K562 (cell line): ENCODE measurements around the gene PITRM1. TPM values are rescaled to one million over a fixed set of nuclear protein-coding genes. Genes with fewer than 3 reads are reported as not detected.

Experiments
- ATAC-seq: fragments of 200-7000 bp; cut with Tn5 transposase; 3 replicates; pipeline ENCODE4 v1.9.1; 2020; ENCODE audit warnings: moderate library complexity
- BruUV-seq: library from RNA; stranded (reverse); fragments of 400-500 nt; replicated peaks from 2 replicates; lab custom pipeline; 2021; lab: Mats Ljungman, UMichigan
- CTCF ChIA-PET: fragments of 300-600 bp; formaldehyde crosslinking; extraction: SDS; loops from one replicate; lab custom pipeline; 2021; ENCODE audit warnings: low intra/inter-chr PET ratio; lab: Yijun Ruan, JAX
- POLR2A ChIA-PET: fragments of 300-600, 350-650 bp; sonication (Branson Sonifier 250); formaldehyde crosslinking; extraction: SDS; loops from one replicate; lab custom pipeline; 2021; ENCODE audit warnings: antibody characterized with exemption, inconsistent platforms; lab: Yijun Ruan, JAX
- DNase-seq, 4 experiments: peaks; one replicate each; pipeline versions ENCODE4 v3.0.0 to v3.0.0-alpha.2; 2011 to 2018; ENCODE audit warnings: low spot score in 3 of 4, mixed read lengths in 3 of 4; ENCODE audit errors: extremely low read depth in 1 of 4
- FAIRE-seq: peaks from 2 replicates; lab custom pipeline; 2011; peaks lifted over from hg19 to GRCh38; lab: Jason Lieb, UNC
- H2AFZ ChIP-seq: 2 replicates; pipeline ENCODE4 v1.6.0; 2011; ENCODE audit warnings: low read depth, low read length, control low read depth, inconsistent platforms
- H3K27ac ChIP-seq: fragments of 200-600 bp; 3 replicates; pipeline ENCODE4 v1.8.0; 2011; ENCODE audit warnings: low read depth, mild to moderate bottlenecking, control low read depth, inconsistent platforms, low read length, moderate library complexity, mixed read lengths; ENCODE audit errors: extremely low read depth
- H3K27me3 ChIP-seq, 2 experiments: fragments of 300-600 bp in 1 of 2; 2 replicates in 1 of 2; 3 replicates in 1 of 2; pipeline versions ENCODE4 v1.6.0 to v1.8.0; 2011; ENCODE audit warnings: inconsistent platforms in 2 of 2, low read length in 2 of 2, mild to moderate bottlenecking in 1 of 2, mixed read lengths in 1 of 2, moderate library complexity in 1 of 2; ENCODE audit not compliant: control insufficient read depth in 2 of 2, insufficient read depth in 2 of 2
- H3K36me3 ChIP-seq: fragments of 300-600 bp; 3 replicates; pipeline ENCODE4 v1.8.0; 2011; ENCODE audit warnings: mild to moderate bottlenecking, low read length, inconsistent platforms; ENCODE audit not compliant: control insufficient read depth, insufficient read depth
- H3K4me1 ChIP-seq, 2 experiments: fragments of 200-600 bp in 1 of 2; replicated peaks in 1 of 2; 2 replicates in 1 of 2; 3 replicates in 1 of 2; pipeline versions ENCODE4 v1.5.1 to v1.8.0; 2011; ENCODE audit warnings: inconsistent platforms in 2 of 2, low read length in 2 of 2, mild to moderate bottlenecking in 1 of 2, mixed read lengths in 1 of 2, moderate library complexity in 1 of 2; ENCODE audit not compliant: control insufficient read depth in 2 of 2, insufficient read depth in 2 of 2
- H3K4me2 ChIP-seq: 2 replicates; pipeline ENCODE4 v1.6.1; 2011; ENCODE audit warnings: low read length, control low read depth, inconsistent platforms, mixed read lengths; ENCODE audit not compliant: insufficient read depth
- H3K4me3 ChIP-seq: fragments of 200-600 bp; sonication (generic), shearing (Covaris generic); 2 replicates; pipeline ENCODE4 v1.5.1; 2016; ENCODE audit warnings: control low read depth, inconsistent platforms
- H3K79me2 ChIP-seq: fragments of 200-600 bp; 3 replicates; pipeline ENCODE4 v1.8.0; 2011; ENCODE audit warnings: low read length, inconsistent platforms; ENCODE audit not compliant: control insufficient read depth, insufficient read depth
- H3K9ac ChIP-seq, 2 experiments: 2 replicates each; pipeline versions ENCODE4 v1.6.0 to v1.6.1; 2011; ENCODE audit warnings: low read depth in 2 of 2, low read length in 2 of 2, control low read depth in 1 of 2, inconsistent platforms in 1 of 2, mild to moderate bottlenecking in 1 of 2, mixed read lengths in 1 of 2; ENCODE audit not compliant: insufficient read depth in 1 of 2
- H3K9me1 ChIP-seq: one replicate; pipeline ENCODE4 v1.6.0; 2011; ENCODE audit warnings: inconsistent platforms, mild to moderate bottlenecking, low read length, moderate library complexity; ENCODE audit not compliant: control insufficient read depth, insufficient read depth
- H3K9me3 ChIP-seq: replicated peaks from 2 replicates; pipeline ENCODE4 v1.5.1; 2011; ENCODE audit warnings: low read depth, low read length, inconsistent platforms; ENCODE audit not compliant: control insufficient read depth, insufficient read depth
- H4K20me1 ChIP-seq: replicated peaks from 2 replicates; pipeline ENCODE4 v1.6.1; 2011; ENCODE audit warnings: low read length, inconsistent platforms, mixed read lengths; ENCODE audit not compliant: control insufficient read depth, insufficient read depth
- CBX1 ChIP-seq: sonication (generic); IDR thresholded peaks from 2 replicates; pipeline ENCODE4 v1.6.1; 2016; ENCODE audit warnings: antibody characterized with exemption, low read depth, mild to moderate bottlenecking
- GATAD2A ChIP-seq: fragments of 450-650 bp; IDR thresholded peaks from 2 replicates; pipeline ENCODE4 v1.6.1; 2017
- MEF2A ChIP-seq: IDR thresholded peaks from 2 replicates; pipeline ENCODE4 v1.6.1; 2011; ENCODE audit warnings: low read depth, mild to moderate bottlenecking, low read length, moderate library complexity; ENCODE audit not compliant: control insufficient read depth
- RFX7 ChIP-seq: fragments of 250-450 bp; sonication (Bioruptor Pico); IDR thresholded peaks from 2 replicates; pipeline ENCODE4 v1.5.1; 2021; ENCODE audit warnings: mild to moderate bottlenecking
- ZNF217 ChIP-seq: sonication (generic); formaldehyde crosslinking; IDR thresholded peaks from 2 replicates; pipeline ENCODE4 v1.8.0; 2022; ENCODE audit warnings: mild to moderate bottlenecking, missing genetic modification reagents
- ZNF717 ChIP-seq: fragments of 250-450 bp; sonication (Bioruptor Pico); IDR thresholded peaks from 2 replicates; pipeline ENCODE4 v1.5.0; 2021
- WGBS: fragments of 100-300 bp; shearing (Covaris generic); methylation state at CpG from one replicate; pipeline ENCODE4 v1.1.6; 2016; ENCODE audit warnings: low coverage, mixed read lengths; ENCODE audit not compliant: insufficient coverage; ENCODE audit errors: missing lambda C conversion rate; 5-methylcytosine and 5-hydroxymethylcytosine counted together
- in situ Hi-C: fragments of 300-500 bp; cut with MboI; formaldehyde crosslinking; loops from 4 replicates; pipeline ENCODE4 v1.15.0; 2018; ENCODE audit warnings: inconsistent platforms, mixed read lengths
- intact Hi-C: fragments of 100-400 bp; cut with micrococcal nuclease; formaldehyde crosslinking; loops from 2 replicates; pipeline ENCODE4 v1.14.2; 2022
- polyA plus RNA-seq, 8 experiments: library from polyadenylated mRNA; depleted of rRNA in 4 of 8; stranded (reverse) in 5 of 8; unstranded in 3 of 8; fragments of >200 nt; fragmentation: Nextera tagmentation in 2 of 8; fragmentation: Illumina TruSeq in 1 of 8; extraction: Ambion mirVana in 2 of 8; extraction: Trizol in 1 of 8; gene quantifications; 2 replicates each; pipeline versions ENCODE4 v1.2.1 to v1.2.3, GENCODE V29; 2011 to 2014; ENCODE audit warnings: inconsistent platforms in 1 of 8, missing spikeins in 1 of 8
- total RNA-seq, 7 experiments: library from RNA; depleted of rRNA in 6 of 7; stranded (reverse); fragments of >200 nt in 6 of 7; fragmentation: Illumina TruSeq in 2 of 7; extraction: Trizol in 2 of 7; gene quantifications; 2 replicates each; pipeline versions ENCODE4 v1.2.1 to v1.2.3, GENCODE V29; 2011 to 2021; ENCODE audit warnings: low replicate concordance in 1 of 7
- TF ChIP-seq, protein P1 (sequence below): fragments of 450-650 bp; IDR thresholded peaks from 2 replicates; pipeline ENCODE4 v1.6.1; 2016; ENCODE audit warnings: antibody characterized with exemption

PITRM1 gene
- total and polyA plus RNA-seq, 9 of the 15 experiments (the other 6 are each of a cell fraction or from before 2014, with no cell fraction given), result 21.1 to 70.4 (median 39.7) TPM

DNA sequence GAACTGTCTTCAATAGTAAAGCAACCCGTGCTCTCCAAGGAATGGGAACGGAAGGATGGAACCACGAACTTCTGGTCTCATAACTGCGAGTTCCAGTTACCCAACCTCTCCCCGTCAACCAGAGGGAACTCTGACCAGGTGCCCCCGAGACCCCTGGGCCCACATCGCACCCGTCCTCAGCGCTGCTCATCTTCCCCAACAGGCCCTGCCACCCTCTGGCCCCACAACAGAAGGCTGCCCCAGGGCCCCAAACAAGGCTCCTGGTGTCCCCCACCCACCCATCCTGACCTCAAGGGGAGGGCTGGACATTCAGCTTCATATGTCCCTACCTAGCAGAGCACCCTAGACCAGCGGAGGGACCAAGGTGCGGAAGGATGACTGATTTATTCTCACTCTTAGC is 22.7 kb downstream of the PITRM1 start:
- CTCF ChIA-PET, result no interaction called here
- no peaks in the 10 kb centered on the region for H3K9me3 ChIP-seq
- H3K36me3 ChIP-seq, result peaks cover 80% of the 10 kb centered on the region; the same call in 2 of the 3 replicates
- H3K4me2 ChIP-seq, result no peak overlapping the region
- H3K79me2 ChIP-seq, result no peaks in the 10 kb centered on the region
- H4K20me1 ChIP-seq, result no peaks in the 10 kb centered on the region
- no peaks in the 10 kb centered on the region for H3K9me1 ChIP-seq
- no peak for DNase-seq
- TF ChIP-seq ZNF717 (CRISPR knock-in tag) (no peak), ZNF217 (CRISPR knock-in tag) (no peak)
- TF ChIP-seq, all 486 proteins: peak for 0
- intact Hi-C loops (no loop called here), in situ Hi-C loops (no loop called here)
- POLR2A ChIA-PET, result interaction anchor here (0.5 to 1.0 kb wide), 2 partner anchors 14 to 17 kb away, joined by 3 to 4 read pairs; no protein-coding TSS in a partner anchor
- Histone ChIP-seq H3K9ac (no peak overlapping the region), H3K4me1 (no peaks in the 10 kb centered on the region), H3K27ac (no peak overlapping the region), H2AFZ (no peak overlapping the region), H3K27me3 (no peaks in the 10 kb centered on the region), H3K4me3 (no peak overlapping the region)
- BruUV-seq, result no TSS peak
- ATAC-seq, result no peak
- no peak for FAIRE-seq
- WGBS, result 94% methylated on average over 10 of the region's 11 CpGs

DNA sequence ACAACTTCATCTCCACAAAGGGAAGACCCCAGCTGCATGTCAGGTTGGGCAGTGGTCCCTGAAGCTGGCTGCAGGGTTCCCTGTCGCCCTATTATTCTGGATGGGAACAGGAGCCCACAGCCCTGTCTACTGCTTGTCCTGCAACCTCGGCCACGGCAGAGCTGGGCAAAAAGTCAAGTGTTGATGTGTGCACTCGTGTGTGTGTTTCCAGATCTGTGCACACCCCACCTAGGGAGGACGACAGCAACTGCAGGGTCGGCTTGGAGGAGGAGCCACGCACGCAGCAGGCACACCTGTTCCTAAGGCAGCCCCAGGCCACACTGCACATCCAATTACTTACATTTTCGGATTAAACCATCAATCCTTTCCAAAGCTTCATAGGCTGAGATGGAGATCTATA is 23.6 kb downstream of the PITRM1 start:
- CTCF ChIA-PET, result no interaction called here
- no peak overlapping the region for H3K4me2 ChIP-seq
- H4K20me1 ChIP-seq, result no peaks in the 10 kb centered on the region
- H2AFZ ChIP-seq, result no peak overlapping the region
- POLR2A ChIA-PET, result interaction anchor here (0.7 to 1.3 kb wide), 4 partner anchors 11 to 62 kb away, joined by 3 to 4 read pairs (median 3); no protein-coding TSS in a partner anchor
- in situ Hi-C loops, result no loop called here
- no peak overlapping the region for H3K4me3 ChIP-seq
- DNase-seq (no peak), FAIRE-seq (no peak), ATAC-seq (no peak)
- WGBS, result 87% methylated on average over 9 of the region's 9 CpGs
- intact Hi-C loops, result no loop called here
- H3K27me3 ChIP-seq, result no peaks in the 10 kb centered on the region
- no peaks in the 10 kb centered on the region for H3K79me2 ChIP-seq
- no peaks in the 10 kb centered on the region for H3K4me1 ChIP-seq
- no peak overlapping the region for H3K27ac ChIP-seq
- H3K36me3 ChIP-seq, result peaks cover 79% of the 10 kb centered on the region; the same call in 2 of the 3 replicates
- no TSS peak for BruUV-seq
- H3K9ac ChIP-seq, result peak overlapping the region in 1 of 2 experiments; percentile 11; a peak in 1 of 4 replicates
- H3K9me1 ChIP-seq, result no peaks in the 10 kb centered on the region
- no peaks in the 10 kb centered on the region for H3K9me3 ChIP-seq
- TF ChIP-seq, protein P1, sequence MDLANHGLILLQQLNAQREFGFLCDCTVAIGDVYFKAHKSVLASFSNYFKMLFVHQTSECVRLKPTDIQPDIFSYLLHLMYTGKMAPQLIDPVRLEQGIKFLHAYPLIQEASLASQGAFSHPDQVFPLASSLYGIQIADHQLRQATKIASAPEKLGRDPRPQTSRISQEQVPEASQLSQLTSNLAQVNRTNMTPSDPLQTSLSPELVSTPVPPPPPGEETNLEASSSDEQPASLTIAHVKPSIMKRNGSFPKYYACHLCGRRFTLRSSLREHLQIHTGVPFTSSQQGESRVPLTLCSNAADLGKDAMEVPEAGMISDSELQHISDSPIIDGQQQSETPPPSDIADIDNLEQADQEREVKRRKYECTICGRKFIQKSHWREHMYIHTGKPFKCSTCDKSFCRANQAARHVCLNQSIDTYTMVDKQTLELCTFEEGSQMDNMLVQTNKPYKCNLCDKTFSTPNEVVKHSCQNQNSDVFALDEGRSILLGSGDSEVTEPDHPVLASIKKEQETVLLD, result no peak
- TF ChIP-seq RFX7 (no peak), GATAD2A (no peak), CBX1 (no peak), MEF2A (no peak)
